ENCODE measurements around the gene SPNS1.

SPNS1 gene

DNA sequence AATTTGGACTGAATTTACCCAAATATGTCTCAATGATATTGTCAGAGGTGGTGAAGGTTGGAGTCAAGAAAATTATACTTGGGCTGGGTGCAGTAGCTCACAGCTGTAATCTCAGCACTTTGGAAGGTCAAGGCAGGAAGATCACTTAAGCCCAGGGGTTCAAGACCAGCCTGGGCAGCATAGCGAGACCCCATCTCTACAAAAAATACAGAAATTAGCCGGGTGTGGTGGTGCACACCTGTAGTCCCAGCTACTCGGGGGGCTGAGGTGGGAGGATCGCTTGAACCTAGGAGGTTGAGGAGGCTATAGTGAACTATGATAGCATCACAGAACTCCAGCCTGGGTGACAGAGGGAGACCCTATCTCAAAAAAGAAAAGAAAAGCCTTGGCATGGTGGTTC is 51.2 kb downstream of the SPNS1 start:
- H3K27ac ChIP-seq (ENCODE audit: poor library complexity, severe bottlenecking): no peak overlapping the region

DNA sequence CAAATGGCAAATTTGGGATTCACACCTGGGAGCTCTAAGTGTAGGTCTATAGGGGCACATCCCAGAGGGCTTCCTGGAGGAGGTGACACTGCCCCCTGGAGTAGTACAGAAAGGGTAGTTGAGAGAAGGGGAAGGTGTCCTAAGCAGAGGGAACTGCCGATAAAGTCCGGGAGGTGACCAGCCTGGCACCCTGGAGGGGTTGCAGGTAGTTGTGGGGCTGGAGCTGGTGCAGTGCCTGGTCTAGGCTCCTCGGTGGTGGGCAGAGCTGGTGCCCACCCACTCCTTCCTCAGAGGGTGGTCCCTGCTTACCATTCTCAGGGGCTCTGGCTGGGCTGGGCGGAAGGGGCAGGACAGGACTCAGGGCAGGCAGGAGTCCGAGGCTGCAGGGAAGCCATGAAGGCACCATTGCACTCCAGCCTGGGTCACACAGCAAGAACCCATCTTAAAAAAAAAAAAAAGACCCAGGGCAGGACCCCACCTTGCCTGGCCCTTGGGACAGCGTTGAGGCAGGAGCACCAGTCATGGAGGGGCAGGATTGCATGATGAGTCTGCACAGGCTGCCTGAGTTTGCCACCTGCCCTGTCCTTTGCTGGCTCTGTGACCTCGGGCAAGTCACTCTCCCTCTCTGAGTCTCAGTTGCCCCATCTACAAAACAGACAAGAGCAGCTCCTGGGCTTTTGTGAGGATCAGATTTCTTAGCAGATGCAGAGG is 54.0 kb downstream of the SPNS1 start:
- TF ChIP-seq, protein P1, sequence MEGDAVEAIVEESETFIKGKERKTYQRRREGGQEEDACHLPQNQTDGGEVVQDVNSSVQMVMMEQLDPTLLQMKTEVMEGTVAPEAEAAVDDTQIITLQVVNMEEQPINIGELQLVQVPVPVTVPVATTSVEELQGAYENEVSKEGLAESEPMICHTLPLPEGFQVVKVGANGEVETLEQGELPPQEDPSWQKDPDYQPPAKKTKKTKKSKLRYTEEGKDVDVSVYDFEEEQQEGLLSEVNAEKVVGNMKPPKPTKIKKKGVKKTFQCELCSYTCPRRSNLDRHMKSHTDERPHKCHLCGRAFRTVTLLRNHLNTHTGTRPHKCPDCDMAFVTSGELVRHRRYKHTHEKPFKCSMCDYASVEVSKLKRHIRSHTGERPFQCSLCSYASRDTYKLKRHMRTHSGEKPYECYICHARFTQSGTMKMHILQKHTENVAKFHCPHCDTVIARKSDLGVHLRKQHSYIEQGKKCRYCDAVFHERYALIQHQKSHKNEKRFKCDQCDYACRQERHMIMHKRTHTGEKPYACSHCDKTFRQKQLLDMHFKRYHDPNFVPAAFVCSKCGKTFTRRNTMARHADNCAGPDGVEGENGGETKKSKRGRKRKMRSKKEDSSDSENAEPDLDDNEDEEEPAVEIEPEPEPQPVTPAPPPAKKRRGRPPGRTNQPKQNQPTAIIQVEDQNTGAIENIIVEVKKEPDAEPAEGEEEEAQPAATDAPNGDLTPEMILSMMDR (IDR thresholded peaks at IDR 0.05; ENCODE audit: poor library complexity, severe bottlenecking): no peak

More for the DNA sequence above, 51.2 kb downstream of the SPNS1 start:
- ATAC-seq (ENCODE audit: low read depth) (no peak), DNase-seq (ENCODE audit: low spot score) (no peak)
- Histone ChIP-seq H3K36me3 (ENCODE audit: low read depth) (no peaks in the 10 kb centered on the region), H3K9me3 (ENCODE audit: severe bottlenecking) (no peaks in the 10 kb centered on the region), H3K27me3 (ENCODE audit: insufficient read depth, poor library complexity, severe bottlenecking) (no peaks in the 10 kb centered on the region), H3K4me1 (ENCODE audit: insufficient read depth, poor library complexity, severe bottlenecking) (peaks cover 4% of the 10 kb centered on the region), H3K4me3 (ENCODE audit: severe bottlenecking) (no peak overlapping the region)
- TF ChIP-seq, protein P1 (IDR thresholded peaks at IDR 0.05; ENCODE audit: poor library complexity, severe bottlenecking): no peak

DNA sequence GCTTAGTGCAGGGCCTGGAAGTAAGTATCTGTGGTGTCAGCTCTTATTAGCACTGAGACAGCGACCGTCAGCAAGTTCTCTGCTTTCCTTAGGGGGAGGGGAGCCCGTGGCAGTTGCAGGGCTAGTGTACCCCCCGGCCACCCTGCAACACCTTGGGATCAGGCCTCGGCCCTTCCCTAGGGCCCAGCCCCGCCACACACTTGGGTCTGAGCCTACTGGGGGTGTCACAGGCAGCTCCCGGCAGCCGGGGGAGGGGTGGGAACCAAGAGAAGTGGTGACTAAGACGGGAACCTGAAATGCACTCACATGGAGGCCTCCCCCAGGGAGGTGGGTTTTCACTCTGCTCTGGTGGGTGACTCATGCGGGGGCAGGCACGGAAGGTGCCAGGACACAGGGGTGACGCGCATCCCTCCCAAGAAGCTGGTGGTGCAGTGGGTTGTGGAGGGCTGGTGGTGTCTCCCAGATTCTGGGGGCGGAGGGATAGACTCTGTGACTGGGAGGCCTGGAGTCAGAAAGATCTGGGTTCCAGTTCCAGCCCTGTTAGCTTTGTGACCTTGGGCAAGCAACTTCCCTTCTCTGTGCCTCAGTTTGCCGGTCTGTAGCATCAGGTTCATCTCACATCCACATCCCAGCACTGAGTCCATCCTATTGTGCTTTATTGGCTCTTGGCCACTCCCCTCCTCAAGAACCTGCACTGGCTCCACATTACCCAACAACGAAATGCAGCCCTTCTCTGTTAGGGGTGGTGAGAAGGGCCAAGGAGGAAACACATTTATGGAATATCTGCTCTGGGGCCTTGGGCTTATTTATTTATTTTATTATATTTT is 54.8 kb downstream of the SPNS1 start:
- ATAC-seq (ENCODE audit: low read depth): peak; percentile 88
- TF ChIP-seq, protein P1 (IDR thresholded peaks at IDR 0.05; ENCODE audit: poor library complexity, severe bottlenecking): no peak
- H3K27ac ChIP-seq (ENCODE audit: poor library complexity, severe bottlenecking): no peak overlapping the region

More for the DNA sequence above, 54.0 kb downstream of the SPNS1 start:
- DNase-seq (ENCODE audit: low spot score): no peak
- Histone ChIP-seq H3K9me3 (ENCODE audit: severe bottlenecking) (no peaks in the 10 kb centered on the region), H3K27me3 (ENCODE audit: insufficient read depth, poor library complexity, severe bottlenecking) (no peaks in the 10 kb centered on the region), H3K27ac (ENCODE audit: poor library complexity, severe bottlenecking) (no peak overlapping the region), H3K36me3 (ENCODE audit: low read depth) (no peaks in the 10 kb centered on the region), H3K4me3 (ENCODE audit: severe bottlenecking) (no peak overlapping the region), H3K4me1 (ENCODE audit: insufficient read depth, poor library complexity, severe bottlenecking) (peaks cover 4% of the 10 kb centered on the region)
- no peak for ATAC-seq (ENCODE audit: low read depth)

DNA sequence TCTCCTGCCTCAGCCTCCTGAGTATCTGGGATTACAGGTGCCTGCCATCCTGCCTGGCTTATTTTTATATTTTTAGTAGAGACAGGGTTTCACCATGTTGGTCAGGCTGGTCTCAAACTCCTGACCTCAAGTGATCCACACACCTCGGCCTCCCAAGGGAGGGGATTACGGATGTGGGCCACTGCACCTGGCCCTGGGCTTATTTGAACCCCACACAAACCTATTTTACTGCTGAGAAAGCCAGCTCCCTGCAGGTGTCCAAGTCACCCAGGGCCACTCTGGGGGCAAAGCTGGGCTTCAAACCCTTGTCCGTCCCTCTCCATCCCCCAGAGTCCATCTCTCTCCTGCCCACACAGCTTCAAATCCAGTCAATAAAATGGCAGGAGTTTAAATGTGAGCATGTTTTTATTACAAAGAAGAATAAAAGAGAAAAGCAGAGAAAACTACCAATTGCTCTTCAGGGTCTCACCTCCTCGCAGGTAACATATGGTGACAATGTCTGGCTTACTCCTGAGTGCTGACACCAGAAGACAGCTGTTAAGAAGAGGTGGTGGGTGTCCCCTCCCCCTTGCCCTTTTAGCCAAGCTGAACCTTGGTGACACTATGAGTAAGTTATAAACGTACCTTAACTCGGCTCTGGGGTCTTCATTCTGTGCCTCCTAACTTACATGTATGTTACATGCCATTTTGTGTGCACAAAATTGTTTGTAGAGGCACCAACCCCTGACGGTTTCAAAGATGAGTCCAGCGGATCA is 55.7 kb downstream of the SPNS1 start:
- peaks cover 4% of the 10 kb centered on the region for H3K4me1 ChIP-seq (ENCODE audit: insufficient read depth, poor library complexity, severe bottlenecking)
- ATAC-seq (ENCODE audit: low read depth) (no peak), DNase-seq (ENCODE audit: low spot score) (no peak)
- H3K4me3 ChIP-seq (ENCODE audit: severe bottlenecking): no peak overlapping the region
- no peaks in the 10 kb centered on the region for H3K9me3 ChIP-seq (ENCODE audit: severe bottlenecking)
- H3K27ac ChIP-seq (ENCODE audit: poor library complexity, severe bottlenecking): no peak overlapping the region
- TF ChIP-seq, protein P1 (IDR thresholded peaks at IDR 0.05; ENCODE audit: poor library complexity, severe bottlenecking): no peak
- H3K27me3 ChIP-seq (ENCODE audit: insufficient read depth, poor library complexity, severe bottlenecking): no peaks in the 10 kb centered on the region
- no peaks in the 10 kb centered on the region for H3K36me3 ChIP-seq (ENCODE audit: low read depth)

More for the DNA sequence above, 54.8 kb downstream of the SPNS1 start:
- Histone ChIP-seq H3K4me3 (ENCODE audit: severe bottlenecking) (no peak overlapping the region), H3K9me3 (ENCODE audit: severe bottlenecking) (no peaks in the 10 kb centered on the region), H3K36me3 (ENCODE audit: low read depth) (no peaks in the 10 kb centered on the region), H3K4me1 (ENCODE audit: insufficient read depth, poor library complexity, severe bottlenecking) (peaks cover 4% of the 10 kb centered on the region), H3K27me3 (ENCODE audit: insufficient read depth, poor library complexity, severe bottlenecking) (no peaks in the 10 kb centered on the region)
- DNase-seq (ENCODE audit: low spot score): peak; percentile 81
